Measurements from ENCODE around the gene DQX1. TPM values are rescaled to one million over a fixed set of nuclear protein-coding genes. Genes with fewer than 3 reads are reported as not detected.
A peak's percentile ranks its signal among the peaks of the same experiment; 100 is the strongest.

The DQX1 gene
- total and polyA plus RNA-seq, 5 donors = not detected

DNA sequence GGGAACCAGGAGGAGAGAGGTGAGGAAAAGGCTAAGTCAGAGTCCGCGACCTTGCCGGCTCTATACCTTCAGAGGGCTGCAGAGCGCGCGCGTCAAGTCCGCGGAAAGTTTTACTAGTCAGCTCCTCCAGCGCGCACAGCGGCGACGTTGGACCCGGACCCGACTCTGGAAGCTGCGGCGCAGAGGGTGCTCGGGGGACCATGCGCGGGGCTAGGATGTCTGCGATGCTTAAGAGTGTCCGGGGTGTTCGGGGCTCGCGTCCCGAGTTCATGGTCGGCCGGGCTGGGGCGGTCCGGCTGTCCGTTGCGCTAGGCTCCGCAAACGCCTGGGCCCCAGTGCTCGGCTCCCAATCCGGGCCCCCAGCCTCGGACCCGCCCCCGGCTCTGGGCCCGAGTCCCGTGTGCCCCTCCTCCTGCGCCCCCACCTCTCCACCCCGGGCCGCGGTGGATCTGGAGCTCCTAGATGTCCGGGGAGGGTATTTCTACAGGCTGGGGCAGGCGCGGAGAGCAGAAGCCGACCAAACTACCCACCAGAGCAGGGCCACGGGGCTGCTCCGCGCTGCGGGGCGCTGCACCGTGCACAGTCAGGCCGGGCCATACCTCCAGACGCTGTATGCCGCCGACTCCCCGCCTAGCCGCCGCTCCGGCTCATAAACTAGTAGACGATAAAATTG is 26.6 kb downstream of the DQX1 start, which contains the start of gene LBX2:
Gene LBX2 (minus strand): TSS at position 337 of the 673 bp plus-strand sequence. CDS start 66 bp downstream, at position 271.
- WGBS = 2% methylated on average over 65 of the region's 65 CpGs
- no peak for DNase-seq
- H3K4me1 ChIP-seq (ENCODE audit: control insufficient read depth, insufficient read depth, low read length) = peaks cover 10% of the 10 kb centered on the region

DNA sequence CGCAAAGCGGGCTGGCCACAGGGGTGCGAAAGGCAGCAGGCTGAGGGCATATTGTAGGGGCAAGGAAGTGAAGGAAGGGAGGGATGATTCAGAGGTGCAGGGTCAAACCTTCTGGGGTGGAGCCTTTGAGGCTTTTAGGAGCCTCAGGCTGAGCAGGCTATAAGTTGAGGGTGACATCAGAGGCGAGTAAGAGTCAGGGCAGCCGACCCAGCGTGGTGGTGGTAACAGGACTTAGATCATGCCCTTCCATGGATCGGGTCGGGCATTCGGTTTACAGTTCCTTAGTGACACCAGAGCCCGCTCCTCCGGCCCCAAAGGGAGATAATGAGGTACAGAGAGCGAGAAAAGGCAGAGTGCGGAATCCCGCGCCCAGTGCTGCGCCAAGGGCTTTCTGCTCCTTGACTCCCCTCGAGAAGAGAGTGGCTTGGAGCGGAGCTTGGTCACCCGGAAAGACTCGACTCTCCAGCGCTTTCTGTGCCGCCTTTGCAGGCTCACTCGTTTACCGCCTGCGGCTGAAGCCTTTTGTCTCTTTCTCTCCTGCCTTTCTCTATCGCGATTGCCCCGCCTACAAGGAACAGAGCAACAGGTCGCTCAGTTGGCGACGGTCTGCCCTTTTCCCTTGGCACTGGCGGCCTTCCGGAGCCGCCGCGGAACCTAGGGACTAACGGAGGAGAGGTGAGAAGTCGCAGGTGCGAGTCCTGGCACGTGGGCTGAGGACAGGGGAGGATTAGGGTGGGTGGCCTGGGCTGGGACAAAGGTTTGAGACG is 27.3 kb downstream of the DQX1 start:
- ATAC-seq = no peak
- WGBS = 1% methylated on average over 41 of the region's 41 CpGs
- no peak for DNase-seq
- intact Hi-C loops (cut with DNase I) = no loop called here
- no peak overlapping the region for H3K27ac ChIP-seq (ENCODE audit: low read length)
- peak overlapping the region; percentile 29 for H3K4me3 ChIP-seq (ENCODE audit: low read length)
- no peaks in the 10 kb centered on the region for H3K9me3 ChIP-seq (ENCODE audit: control insufficient read depth, low read length)
- H3K27me3 ChIP-seq (ENCODE audit: control insufficient read depth, insufficient read depth) = no peaks in the 10 kb centered on the region
- peaks cover 10% of the 10 kb centered on the region for H3K4me1 ChIP-seq (ENCODE audit: control insufficient read depth, insufficient read depth, low read length)

More for the DNA sequence above, 26.6 kb downstream of the DQX1 start, which contains the start of gene LBX2:
- Histone ChIP-seq H3K9me3 (ENCODE audit: control insufficient read depth, low read length) (no peaks in the 10 kb centered on the region), H3K27ac (ENCODE audit: low read length) (no peak within 1 kb of the TSS), H3K27me3 (ENCODE audit: control insufficient read depth, insufficient read depth) (no peaks in the 10 kb centered on the region), H3K4me3 (ENCODE audit: low read length) (peak within 1 kb of the TSS; percentile 29)
- intact Hi-C loops (cut with DNase I) = no loop called here
- ATAC-seq = no peak

DNA sequence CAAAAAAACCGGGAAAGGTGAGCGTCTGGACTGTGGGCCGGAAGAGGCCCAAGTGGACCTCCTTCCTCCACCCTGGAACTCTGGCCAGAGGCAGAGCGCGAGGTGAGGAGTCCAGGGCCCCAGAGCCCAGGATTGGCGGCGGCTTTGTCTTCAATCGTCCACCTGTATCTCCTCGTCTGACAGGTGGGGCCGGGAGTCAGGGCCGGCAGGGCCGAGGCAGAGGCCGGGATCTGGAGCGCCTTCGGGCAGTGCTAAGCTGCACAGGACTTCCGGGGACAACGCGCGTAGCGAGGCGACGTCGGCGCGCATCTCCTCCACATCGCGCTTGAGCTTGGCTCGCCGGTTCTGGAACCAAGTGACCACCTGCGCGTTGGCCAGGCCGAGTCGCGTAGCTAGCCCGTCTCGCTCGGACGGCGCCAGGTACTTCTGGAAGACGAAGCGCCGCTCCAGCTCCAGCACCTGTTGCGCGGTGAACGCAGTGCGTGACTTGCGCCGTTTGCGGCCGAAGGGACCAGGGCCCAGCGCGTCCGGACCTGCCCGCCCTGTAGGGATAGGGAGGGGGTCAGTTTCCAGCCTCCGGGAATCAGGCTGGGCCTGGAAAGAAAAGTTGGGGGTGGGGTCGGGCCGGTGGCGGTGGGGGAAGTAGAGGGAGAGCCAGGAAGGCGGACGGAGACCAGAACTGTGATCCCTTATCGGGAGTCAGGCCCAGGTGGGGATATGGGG is 28.1 kb downstream of the DQX1 start:
- 2% methylated on average over 61 of the region's 61 CpGs for WGBS

DNA sequence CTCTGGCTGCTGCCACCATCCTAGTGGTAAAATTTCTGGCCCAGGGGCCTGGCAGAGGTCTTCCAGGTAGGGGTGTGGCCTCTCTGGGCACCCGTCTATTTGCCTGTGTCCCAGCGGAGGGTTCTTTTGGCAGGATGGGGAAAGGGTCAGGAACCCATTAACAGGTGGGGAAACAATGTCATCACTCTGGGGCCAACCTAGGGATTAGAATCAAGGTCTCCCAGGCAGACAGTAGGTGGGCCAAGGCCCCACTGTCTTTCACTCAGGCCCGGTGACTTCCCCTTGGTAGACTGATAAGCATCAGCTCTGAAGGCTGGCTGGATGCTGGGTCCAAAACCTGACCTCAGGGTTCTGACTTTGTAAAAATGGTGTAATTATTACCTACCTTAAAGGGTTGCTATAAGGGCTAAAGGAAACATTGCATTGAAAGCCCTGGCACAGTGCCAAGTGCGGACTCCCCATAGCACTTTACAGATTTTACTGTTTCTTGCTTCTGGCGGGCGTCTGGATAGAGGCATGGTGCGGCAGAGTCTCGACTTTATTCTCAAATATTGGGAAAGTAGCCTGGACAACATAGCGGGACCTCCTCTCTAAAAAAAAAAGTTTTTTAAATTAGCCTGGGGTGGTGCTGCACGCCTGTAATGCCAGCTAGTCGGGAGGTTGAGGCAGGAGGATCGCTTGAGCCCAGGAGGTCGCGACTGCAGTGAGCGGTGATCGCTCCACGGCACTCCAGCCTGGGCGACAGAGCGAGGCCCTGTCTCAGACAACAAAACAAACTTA is 28.8 kb downstream of the DQX1 start:
- Histone ChIP-seq H3K27me3 (ENCODE audit: control insufficient read depth, insufficient read depth) (no peaks in the 10 kb centered on the region), H3K27ac (ENCODE audit: low read length) (no peak overlapping the region), H3K4me1 (ENCODE audit: control insufficient read depth, insufficient read depth, low read length) (peaks cover 10% of the 10 kb centered on the region), H3K4me3 (ENCODE audit: low read length) (no peak overlapping the region), H3K9me3 (ENCODE audit: control insufficient read depth, low read length) (no peaks in the 10 kb centered on the region)
- ATAC-seq (no peak), DNase-seq (no peak)
- intact Hi-C loops (cut with DNase I) = no loop called here
- 34% methylated on average over 19 of the region's 19 CpGs for WGBS

More for the DNA sequence above, 28.1 kb downstream of the DQX1 start:
- DNase-seq = peak in 2 of 3 donors; percentile 22 to 63
- Histone ChIP-seq H3K27ac (ENCODE audit: low read length) (no peak overlapping the region), H3K4me1 (ENCODE audit: control insufficient read depth, insufficient read depth, low read length) (peaks cover 10% of the 10 kb centered on the region), H3K9me3 (ENCODE audit: control insufficient read depth, low read length) (no peaks in the 10 kb centered on the region), H3K27me3 (ENCODE audit: control insufficient read depth, insufficient read depth) (no peaks in the 10 kb centered on the region), H3K4me3 (ENCODE audit: low read length) (peak overlapping the region; percentile 26)
- ATAC-seq = peak; percentile 6 to 8
- intact Hi-C loops (cut with DNase I) = no loop called here

DNA sequence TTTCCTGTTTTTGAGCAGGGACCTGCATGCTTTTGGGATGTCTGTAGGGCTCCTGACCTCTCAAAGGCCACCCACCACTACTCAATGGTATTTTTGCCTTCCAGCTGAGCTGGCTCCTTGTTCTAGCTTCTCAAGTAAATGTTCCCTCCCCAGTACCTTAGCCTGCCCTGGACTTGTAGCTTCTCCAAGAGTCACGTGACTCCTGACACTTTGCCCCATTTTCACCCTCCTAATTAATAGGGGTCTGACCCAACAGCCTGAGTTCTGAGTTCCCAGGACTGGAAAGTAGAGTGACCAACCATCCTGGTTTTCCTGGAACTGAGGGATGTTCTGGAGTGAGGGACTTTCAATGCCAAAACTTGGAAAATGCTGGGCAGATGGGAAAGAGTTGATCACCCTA is 30.6 kb downstream of the DQX1 start:
- Histone ChIP-seq H3K4me1 (ENCODE audit: control insufficient read depth, insufficient read depth, low read length) (peaks cover 10% of the 10 kb centered on the region), H3K27ac (ENCODE audit: low read length) (no peak overlapping the region), H3K4me3 (ENCODE audit: low read length) (no peak overlapping the region), H3K27me3 (ENCODE audit: control insufficient read depth, insufficient read depth) (no peaks in the 10 kb centered on the region), H3K9me3 (ENCODE audit: control insufficient read depth, low read length) (no peaks in the 10 kb centered on the region)
- DNase-seq (peak in 1 of 3 donors; percentile 2), ATAC-seq (no peak)
- intact Hi-C loops (cut with DNase I) = no loop called here
- 91% methylated on average over 1 of the region's 1 CpG for WGBS

DNA sequence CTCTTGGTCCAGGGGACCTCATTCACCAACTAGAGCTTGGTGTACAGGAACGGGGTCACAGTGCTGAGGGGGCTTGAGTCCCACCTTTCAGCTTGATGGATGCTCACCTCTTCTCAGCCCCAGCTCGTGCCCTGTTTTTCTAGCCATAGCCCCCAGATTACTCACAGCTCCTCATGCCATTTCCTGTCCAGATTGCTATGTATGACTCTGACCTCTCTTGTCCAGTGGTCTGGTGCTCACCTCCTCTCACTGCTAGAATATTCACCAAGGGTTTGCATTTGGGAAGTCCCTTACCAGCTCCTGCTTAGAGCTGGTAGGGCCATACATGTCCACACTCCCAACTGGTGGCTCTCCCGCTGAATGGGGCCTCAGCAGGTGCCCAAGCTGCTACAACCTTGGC is 32.5 kb downstream of the DQX1 start:
- intact Hi-C loops (cut with DNase I) = no loop called here
- H3K27me3 ChIP-seq (ENCODE audit: control insufficient read depth, insufficient read depth) = no peaks in the 10 kb centered on the region
- H3K4me3 ChIP-seq (ENCODE audit: low read length) = no peak overlapping the region
- DNase-seq (peak in 1 of 3 donors; percentile 9), ATAC-seq (no peak)
- 87% methylated on average over 3 of the region's 3 CpGs for WGBS
- no peak overlapping the region for H3K27ac ChIP-seq (ENCODE audit: low read length)
- peaks cover 9% of the 10 kb centered on the region for H3K4me1 ChIP-seq (ENCODE audit: control insufficient read depth, insufficient read depth, low read length)
- no peaks in the 10 kb centered on the region for H3K9me3 ChIP-seq (ENCODE audit: control insufficient read depth, low read length)

DNA sequence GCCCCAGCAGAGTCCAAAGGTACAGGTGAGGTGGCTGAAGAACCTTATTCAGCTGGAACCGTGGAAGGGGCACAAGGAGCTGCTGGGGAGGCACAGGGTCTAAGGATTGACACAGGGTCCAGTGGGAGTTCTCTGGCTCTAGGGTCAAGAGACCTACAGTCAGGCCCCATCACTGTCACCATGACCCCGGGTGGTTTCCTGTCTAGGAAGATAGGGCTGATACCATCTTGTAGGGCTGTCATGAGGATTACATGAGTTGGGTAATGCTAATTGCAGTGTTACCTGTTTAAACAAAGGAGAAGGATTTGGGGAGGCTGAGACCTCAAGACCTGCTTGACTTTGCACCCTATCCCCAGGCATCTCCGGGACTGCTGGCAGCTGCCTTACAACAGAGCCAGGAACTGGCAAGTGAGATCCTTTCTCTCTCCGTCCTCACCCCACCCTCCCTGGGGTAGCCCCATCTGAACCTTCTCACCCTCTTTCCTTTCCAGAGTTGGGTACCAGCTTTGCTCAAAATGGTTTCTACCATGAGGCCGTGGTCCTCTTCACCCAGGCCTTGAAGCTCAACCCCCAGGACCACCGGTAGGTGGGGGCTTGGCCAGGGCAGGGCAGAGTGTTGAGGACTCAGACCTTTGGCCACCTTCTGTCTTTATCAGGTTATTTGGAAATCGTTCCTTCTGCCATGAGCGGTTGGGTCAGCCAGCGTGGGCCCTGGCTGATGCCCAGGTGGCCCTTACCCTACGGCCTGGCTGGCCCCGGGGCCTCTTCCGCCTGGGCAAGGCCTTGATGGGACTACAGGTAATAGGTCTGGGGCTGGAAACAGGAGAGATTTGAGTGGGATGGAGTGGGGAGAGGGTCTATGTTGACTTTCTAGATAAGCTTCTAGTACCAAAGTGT is 34.1 kb downstream of the DQX1 start:
- 94% methylated on average over 12 of the region's 12 CpGs for WGBS
- ATAC-seq = no peak
- intact Hi-C loops (cut with DNase I) = no loop called here

DNA sequence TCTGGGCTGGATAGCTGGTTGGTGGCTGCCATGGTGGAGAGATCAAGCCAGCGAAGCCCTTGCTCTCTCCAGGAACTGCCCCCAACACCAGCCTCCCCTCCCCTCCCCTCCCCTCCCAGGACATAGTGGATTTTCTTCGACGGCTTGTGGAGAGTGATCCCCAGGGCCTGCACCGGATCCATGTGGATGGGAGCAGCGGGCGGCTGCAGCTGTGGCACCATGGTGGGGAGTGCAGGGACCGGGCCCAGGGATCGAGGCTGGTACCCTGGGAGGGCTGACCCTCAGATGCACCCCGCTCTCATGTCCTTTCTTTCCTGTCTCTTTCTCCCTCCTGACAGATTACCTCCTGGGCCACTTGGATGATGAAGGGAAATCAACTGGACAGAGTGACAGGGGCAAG is 36.1 kb downstream of the DQX1 start:
- H3K9me3 ChIP-seq (ENCODE audit: control insufficient read depth, low read length) = no peaks in the 10 kb centered on the region
- H3K4me1 ChIP-seq (ENCODE audit: control insufficient read depth, insufficient read depth, low read length) = no peaks in the 10 kb centered on the region
- no peak overlapping the region for H3K27ac ChIP-seq (ENCODE audit: low read length)
- peak in 2 of 3 donors; percentile 4 to 5 for DNase-seq
- no peak overlapping the region for H3K4me3 ChIP-seq (ENCODE audit: low read length)
- no peaks in the 10 kb centered on the region for H3K27me3 ChIP-seq (ENCODE audit: control insufficient read depth, insufficient read depth)
- 91% methylated on average over 9 of the region's 9 CpGs for WGBS
- no peak for ATAC-seq
- intact Hi-C loops (cut with DNase I) = no loop called here

More for the DNA sequence above, 34.1 kb downstream of the DQX1 start:
- no peaks in the 10 kb centered on the region for H3K9me3 ChIP-seq (ENCODE audit: control insufficient read depth, low read length)
- H3K27me3 ChIP-seq (ENCODE audit: control insufficient read depth, insufficient read depth) = no peaks in the 10 kb centered on the region
- H3K4me3 ChIP-seq (ENCODE audit: low read length) = no peak overlapping the region
- no peaks in the 10 kb centered on the region for H3K4me1 ChIP-seq (ENCODE audit: control insufficient read depth, insufficient read depth, low read length)
- DNase-seq = peak; percentile 8 to 31 (median 24)
- H3K27ac ChIP-seq (ENCODE audit: low read length) = no peak overlapping the region

DNA sequence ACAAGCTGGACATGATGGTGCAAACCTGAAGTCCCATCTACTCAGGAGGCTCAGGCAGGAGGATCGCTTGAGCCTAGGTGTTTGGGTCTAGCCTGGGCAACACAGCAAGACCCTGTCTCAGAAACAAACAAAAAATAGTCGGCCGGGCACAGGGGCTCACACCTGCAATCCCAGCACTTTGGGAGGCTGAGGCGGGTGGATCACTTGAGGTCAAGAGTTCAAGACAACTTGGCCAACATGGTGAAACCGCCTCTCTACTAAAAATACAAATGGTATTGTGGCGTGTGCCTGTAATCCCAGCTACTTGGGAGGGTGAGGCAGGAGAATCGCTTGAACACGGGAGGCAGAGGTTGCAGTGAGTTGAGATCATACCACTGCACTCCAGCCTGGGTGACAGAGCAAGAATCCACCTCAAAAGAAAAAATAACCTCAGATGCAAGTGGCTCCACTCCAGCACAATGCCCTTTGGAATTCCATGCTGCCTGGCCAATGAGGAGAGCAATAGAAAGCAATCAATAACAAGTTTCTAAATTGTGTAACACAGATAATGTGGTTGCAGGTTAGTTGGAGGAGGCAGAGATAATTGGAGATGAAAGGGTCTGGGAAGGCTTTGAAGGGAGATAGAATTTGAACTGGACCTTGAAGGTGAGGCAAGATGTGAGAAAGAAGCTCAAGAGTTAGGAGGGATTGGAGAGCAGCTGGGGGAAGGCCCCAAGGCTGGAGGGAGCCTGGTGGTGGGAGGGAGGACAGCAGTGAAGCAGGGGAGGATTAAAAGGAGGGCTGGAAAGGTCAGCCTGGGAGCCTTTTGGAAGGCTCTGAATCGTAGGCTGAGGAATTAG is 37.2 kb downstream of the DQX1 start:
- DNase-seq (peak in 1 of 3 donors; percentile 5), ATAC-seq (no peak)
- intact Hi-C loops (cut with DNase I) = no loop called here
- WGBS = 90% methylated on average over 9 of the region's 9 CpGs
- H3K4me3 ChIP-seq (ENCODE audit: low read length) = no peak overlapping the region
- H3K9me3 ChIP-seq (ENCODE audit: control insufficient read depth, low read length) = no peaks in the 10 kb centered on the region
- H3K4me1 ChIP-seq (ENCODE audit: control insufficient read depth, insufficient read depth, low read length) = no peaks in the 10 kb centered on the region
- no peaks in the 10 kb centered on the region for H3K27me3 ChIP-seq (ENCODE audit: control insufficient read depth, insufficient read depth)
- H3K27ac ChIP-seq (ENCODE audit: low read length) = no peak overlapping the region

Data from right cardiac atrium (tissue), 5 donors.